ENCODE results near the gene RNU5B-1.

- TF ChIP-seq, protein P1, sequence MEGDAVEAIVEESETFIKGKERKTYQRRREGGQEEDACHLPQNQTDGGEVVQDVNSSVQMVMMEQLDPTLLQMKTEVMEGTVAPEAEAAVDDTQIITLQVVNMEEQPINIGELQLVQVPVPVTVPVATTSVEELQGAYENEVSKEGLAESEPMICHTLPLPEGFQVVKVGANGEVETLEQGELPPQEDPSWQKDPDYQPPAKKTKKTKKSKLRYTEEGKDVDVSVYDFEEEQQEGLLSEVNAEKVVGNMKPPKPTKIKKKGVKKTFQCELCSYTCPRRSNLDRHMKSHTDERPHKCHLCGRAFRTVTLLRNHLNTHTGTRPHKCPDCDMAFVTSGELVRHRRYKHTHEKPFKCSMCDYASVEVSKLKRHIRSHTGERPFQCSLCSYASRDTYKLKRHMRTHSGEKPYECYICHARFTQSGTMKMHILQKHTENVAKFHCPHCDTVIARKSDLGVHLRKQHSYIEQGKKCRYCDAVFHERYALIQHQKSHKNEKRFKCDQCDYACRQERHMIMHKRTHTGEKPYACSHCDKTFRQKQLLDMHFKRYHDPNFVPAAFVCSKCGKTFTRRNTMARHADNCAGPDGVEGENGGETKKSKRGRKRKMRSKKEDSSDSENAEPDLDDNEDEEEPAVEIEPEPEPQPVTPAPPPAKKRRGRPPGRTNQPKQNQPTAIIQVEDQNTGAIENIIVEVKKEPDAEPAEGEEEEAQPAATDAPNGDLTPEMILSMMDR (IDR thresholded peaks at IDR 0.05; ENCODE audit: poor library complexity), result no peak
- TF ChIP-seq EZH2phosphoT487 (IDR thresholded peaks at IDR 0.05; ENCODE audit: low read depth, severe bottlenecking, unreplicated experiment), result no peak
Observed at GRCh38 chr15:65312400-65312916, 8.0 kb downstream of the RNU5B-1 start.
